Type B pancreatic cell (in vitro differentiated cells): ENCODE data around the gene CMSS1. TPM values are rescaled to one million over a fixed set of nuclear protein-coding genes. Genes with fewer than 3 reads are reported as not detected.

Experiments used
- DNase-seq: peaks from one replicate; pipeline ENCODE4 v3.0.0; 2021; ENCODE audit warnings: mixed read lengths; ENCODE audit not compliant: unreplicated experiment; ENCODE audit errors: extremely low spot score
- H3K27ac Mint-ChIP-seq: 2 replicates; pipeline ENCODE4 v1.8.0; 2021; ENCODE audit warnings: mild to moderate bottlenecking, mixed read lengths
- H3K27me3 Mint-ChIP-seq: 2 replicates; pipeline ENCODE4 v1.8.0; 2021; ENCODE audit warnings: mixed read lengths
- H3K36me3 Mint-ChIP-seq: 2 replicates; pipeline ENCODE4 v1.8.0; 2021; ENCODE audit warnings: mixed read lengths
- H3K4me1 Mint-ChIP-seq: one replicate; pipeline ENCODE4 v1.8.0; 2021; ENCODE audit warnings: mixed read lengths; ENCODE audit not compliant: unreplicated experiment
- H3K4me3 Mint-ChIP-seq: 2 replicates; pipeline ENCODE4 v1.8.0; 2021; ENCODE audit warnings: mild to moderate bottlenecking, mixed read lengths
- H3K9me3 Mint-ChIP-seq: 2 replicates; pipeline ENCODE4 v1.8.0; 2021; ENCODE audit warnings: mixed read lengths
- total RNA-seq: library from RNA; stranded (reverse); gene quantifications from 2 replicates; pipeline ENCODE4 v1.2.1, GENCODE V29; 2021; ENCODE audit warnings: low replicate concordance
- TF ChIP-seq, protein P1 (sequence below): fragments of 200-600 bp; sonication (generic); conservative IDR thresholded peaks from 2 replicates; pipeline ENCODE4 v1.5.0; 2021; ENCODE audit warnings: antibody characterized with exemption, mild to moderate bottlenecking

Gene CMSS1
- total RNA-seq, 1 donor from 2014 or later = 34.1 TPM

GRCh38 chr3:100019719-100020118, 202.1 kb downstream of the CMSS1 start:
- Mint-ChIP-seq H3K9me3 (no peaks in the 10 kb centered on the region), H3K27ac (no peak overlapping the region), H3K4me3 (no peak overlapping the region), H3K27me3 (no peaks in the 10 kb centered on the region), H3K36me3 (peaks cover 5% of the 10 kb centered on the region), H3K4me1 (peaks cover 12% of the 10 kb centered on the region)
- TF ChIP-seq, protein P1, sequence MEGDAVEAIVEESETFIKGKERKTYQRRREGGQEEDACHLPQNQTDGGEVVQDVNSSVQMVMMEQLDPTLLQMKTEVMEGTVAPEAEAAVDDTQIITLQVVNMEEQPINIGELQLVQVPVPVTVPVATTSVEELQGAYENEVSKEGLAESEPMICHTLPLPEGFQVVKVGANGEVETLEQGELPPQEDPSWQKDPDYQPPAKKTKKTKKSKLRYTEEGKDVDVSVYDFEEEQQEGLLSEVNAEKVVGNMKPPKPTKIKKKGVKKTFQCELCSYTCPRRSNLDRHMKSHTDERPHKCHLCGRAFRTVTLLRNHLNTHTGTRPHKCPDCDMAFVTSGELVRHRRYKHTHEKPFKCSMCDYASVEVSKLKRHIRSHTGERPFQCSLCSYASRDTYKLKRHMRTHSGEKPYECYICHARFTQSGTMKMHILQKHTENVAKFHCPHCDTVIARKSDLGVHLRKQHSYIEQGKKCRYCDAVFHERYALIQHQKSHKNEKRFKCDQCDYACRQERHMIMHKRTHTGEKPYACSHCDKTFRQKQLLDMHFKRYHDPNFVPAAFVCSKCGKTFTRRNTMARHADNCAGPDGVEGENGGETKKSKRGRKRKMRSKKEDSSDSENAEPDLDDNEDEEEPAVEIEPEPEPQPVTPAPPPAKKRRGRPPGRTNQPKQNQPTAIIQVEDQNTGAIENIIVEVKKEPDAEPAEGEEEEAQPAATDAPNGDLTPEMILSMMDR = no peak
- DNase-seq = no peak

GRCh38 chr3:100020876-100021644, 203.4 kb downstream of the CMSS1 start:
- Mint-ChIP-seq H3K9me3 (no peaks in the 10 kb centered on the region), H3K4me3 (no peak overlapping the region), H3K36me3 (peaks cover 5% of the 10 kb centered on the region), H3K27ac (no peak overlapping the region), H3K27me3 (no peaks in the 10 kb centered on the region), H3K4me1 (peaks cover 12% of the 10 kb centered on the region)
- no peak for DNase-seq
- TF ChIP-seq, protein P1 = no peak

DNA sequence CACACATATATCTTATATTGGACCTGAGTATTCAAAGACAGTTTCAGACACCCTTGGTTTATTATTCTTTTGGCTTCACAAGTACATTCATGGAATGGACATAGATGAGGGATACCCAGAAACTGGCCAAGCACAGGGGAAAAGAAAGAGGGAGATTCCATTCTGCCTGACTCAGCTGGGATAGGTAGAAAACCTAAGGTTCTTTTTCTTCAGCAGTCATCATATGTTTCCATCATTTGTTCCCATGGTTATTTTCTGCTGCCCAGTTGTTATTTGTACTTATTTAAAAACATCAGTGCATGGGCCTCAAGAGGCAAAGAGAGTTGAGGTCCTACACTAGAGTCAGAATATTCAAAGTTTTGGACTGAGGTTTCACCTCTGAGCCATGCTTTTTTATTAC, 204.8 kb downstream of the CMSS1 start:
- no peak overlapping the region for H3K4me3 Mint-ChIP-seq
- peaks cover 12% of the 10 kb centered on the region for H3K4me1 Mint-ChIP-seq
- H3K36me3 Mint-ChIP-seq = no peaks in the 10 kb centered on the region
- H3K27ac Mint-ChIP-seq = no peak overlapping the region
- DNase-seq = no peak
- TF ChIP-seq, protein P1 = no peak
- H3K9me3 Mint-ChIP-seq = no peaks in the 10 kb centered on the region
- H3K27me3 Mint-ChIP-seq = no peaks in the 10 kb centered on the region

DNA sequence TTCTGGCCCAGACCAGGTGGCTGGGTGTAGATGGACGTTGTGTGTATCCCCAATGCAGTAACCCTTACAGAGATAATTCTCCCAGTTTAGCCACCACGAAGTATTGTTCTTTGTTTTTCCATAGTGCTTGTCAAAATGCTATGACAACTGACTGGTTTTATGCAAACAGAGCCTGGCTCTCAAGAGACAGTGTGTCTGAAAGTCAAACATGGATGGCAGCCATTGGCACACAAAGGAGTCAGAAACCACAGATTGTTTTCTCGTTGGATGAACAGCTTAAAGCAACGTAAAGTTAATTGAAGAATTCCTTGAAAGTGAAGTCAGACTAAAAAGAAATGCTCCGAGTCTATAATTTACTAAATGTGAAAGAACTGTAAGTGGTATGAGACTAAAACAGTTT, 205.5 kb downstream of the CMSS1 start:
- TF ChIP-seq, protein P1 = no peak
- no peak for DNase-seq
- Mint-ChIP-seq H3K27ac (peak overlapping the region; percentile 52), H3K9me3 (no peaks in the 10 kb centered on the region), H3K36me3 (no peaks in the 10 kb centered on the region), H3K4me1 (peaks cover 12% of the 10 kb centered on the region), H3K4me3 (no peak overlapping the region), H3K27me3 (no peaks in the 10 kb centered on the region)

DNA sequence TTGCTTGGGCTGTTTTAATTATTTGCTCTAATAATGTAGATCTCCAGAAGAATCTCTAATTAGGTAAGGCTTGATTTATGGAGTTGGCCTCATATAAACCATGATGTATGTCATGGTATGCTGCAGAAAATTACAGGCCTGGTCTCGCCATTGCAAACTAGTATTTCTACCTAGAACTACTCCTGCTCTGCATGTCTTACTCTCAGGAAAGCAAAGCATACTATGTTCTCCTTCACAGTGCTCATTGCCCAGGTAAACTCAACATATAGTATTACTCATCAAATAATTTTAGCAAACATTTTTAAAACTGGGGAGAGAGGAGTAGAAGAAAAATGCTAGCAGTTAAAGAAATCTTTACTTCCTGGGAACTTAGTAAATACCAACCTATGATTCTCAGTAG, 205.9 kb downstream of the CMSS1 start:
- TF ChIP-seq, protein P1 = no peak
- Mint-ChIP-seq H3K27me3 (no peaks in the 10 kb centered on the region), H3K36me3 (no peaks in the 10 kb centered on the region), H3K4me1 (peaks cover 12% of the 10 kb centered on the region), H3K9me3 (no peaks in the 10 kb centered on the region), H3K4me3 (no peak overlapping the region), H3K27ac (peak overlapping the region; percentile 52)
- DNase-seq = no peak
